ENCODE data around the gene INPP5A.

INPP5A gene

GRCh38 chr10:132627666-132628531 lies 90.3 kb downstream of the INPP5A start:
- no peak for TF ChIP-seq ZNF274 (IDR thresholded peaks at IDR 0.05; ENCODE audit: low read depth, low read length)
- H3K4me3 ChIP-seq (ENCODE audit: low read length), result no peak overlapping the region

DNA sequence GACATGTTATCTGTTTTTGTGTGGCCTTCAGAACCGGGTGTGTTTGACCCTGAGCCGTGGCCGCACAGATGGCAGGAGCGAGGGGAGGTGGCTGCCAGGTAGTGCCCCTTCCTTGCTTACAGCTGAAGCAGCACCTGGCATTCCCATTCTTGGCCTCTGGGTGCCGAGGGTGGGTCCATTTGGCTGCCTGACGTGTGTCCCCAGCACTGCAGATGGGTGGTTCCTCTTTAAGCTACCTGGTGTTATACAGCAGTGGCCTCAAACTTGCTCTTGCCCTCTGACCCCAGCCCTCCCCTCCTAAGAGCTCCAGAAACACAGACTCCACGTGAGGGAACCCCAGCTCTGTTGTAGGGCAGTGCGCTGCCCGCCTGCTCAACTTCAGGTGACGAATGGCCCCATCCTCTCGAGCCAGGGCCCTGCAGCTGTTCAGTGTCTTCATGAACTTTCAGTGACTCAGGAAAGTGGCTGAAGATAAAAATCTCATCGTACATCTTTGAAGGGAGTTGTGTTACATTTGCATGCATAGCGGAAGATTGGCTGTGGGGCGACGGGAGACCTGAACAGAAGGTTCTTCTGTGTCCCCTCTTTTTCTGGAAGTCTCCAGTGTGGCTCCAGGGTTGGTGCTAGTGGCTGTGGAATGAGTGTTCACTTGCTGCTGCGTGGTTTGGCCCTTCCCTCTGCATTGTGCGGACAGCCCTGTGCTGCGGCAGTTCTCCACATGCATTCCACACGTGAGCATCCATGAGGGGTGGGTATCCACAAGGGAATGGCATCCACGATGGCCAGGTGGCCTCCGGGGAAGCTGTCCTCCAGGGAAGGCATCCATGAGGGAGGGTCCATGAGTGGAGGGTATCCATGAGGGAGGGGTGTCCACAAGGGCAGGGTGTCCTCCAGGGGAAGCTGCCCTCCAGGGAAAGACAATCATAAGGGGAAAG lies 91.6 kb downstream of the INPP5A start:
- H3K4me3 ChIP-seq (ENCODE audit: low read length), result no peak overlapping the region
- no peak for TF ChIP-seq ZNF274 (IDR thresholded peaks at IDR 0.05; ENCODE audit: low read depth, low read length)

- H3K4me3 ChIP-seq (ENCODE audit: low read length), result no peak overlapping the region
- no peak for TF ChIP-seq ZNF274 (IDR thresholded peaks at IDR 0.05; ENCODE audit: low read depth, low read length)
These were observed 92.6 kb downstream of the INPP5A start for GRCh38 chr10:132630156-132630555.

DNA sequence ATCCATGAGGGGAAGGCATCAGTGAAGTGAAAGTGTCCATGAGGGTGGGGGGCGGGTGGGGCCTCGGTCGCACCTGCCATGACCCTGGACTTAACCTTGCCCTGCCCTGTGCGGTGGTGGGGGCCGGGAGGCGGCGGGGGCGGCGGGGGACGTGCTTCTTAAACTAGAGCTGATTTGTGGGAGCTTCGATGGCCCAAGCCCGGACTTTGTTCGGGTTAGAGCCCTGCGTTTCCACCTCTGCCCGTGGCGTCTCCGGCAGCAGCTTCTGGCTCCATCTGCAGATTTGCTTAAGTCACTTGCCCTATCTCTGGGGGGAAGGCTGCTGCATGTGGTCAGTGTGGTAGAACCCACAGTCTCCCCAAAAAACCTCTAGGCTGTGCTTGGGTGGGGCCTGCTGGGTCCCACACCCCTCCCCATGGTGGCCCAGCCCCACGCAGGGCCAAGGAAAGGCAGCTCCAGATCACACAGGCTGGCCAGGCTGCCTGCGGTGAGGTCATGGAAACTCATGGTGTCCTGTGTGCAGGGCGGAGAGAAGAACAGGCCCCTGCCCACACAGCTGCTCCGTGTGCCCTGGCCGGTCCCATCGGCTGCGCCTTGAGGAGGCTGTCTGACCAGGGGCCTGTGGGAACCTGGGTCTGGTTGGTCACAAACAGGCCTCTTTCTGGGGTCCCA lies 93.2 kb downstream of the INPP5A start:
- no peak overlapping the region for H3K4me3 ChIP-seq (ENCODE audit: low read length)
- TF ChIP-seq ZNF274 (IDR thresholded peaks at IDR 0.05; ENCODE audit: low read depth, low read length), result no peak

GRCh38 chr10:132631338-132631735 lies 93.8 kb downstream of the INPP5A start:
- H3K4me3 ChIP-seq (ENCODE audit: low read length), result no peak overlapping the region
- no peak for TF ChIP-seq ZNF274 (IDR thresholded peaks at IDR 0.05; ENCODE audit: low read depth, low read length)

- no peak for TF ChIP-seq ZNF274 (IDR thresholded peaks at IDR 0.05; ENCODE audit: low read depth, low read length)
These were observed 94.5 kb downstream of the INPP5A start for GRCh38 chr10:132632091-132632561.

GRCh38 chr10:132632851-132633684 lies 95.5 kb downstream of the INPP5A start:
- H3K4me3 ChIP-seq (ENCODE audit: low read length), result no peak overlapping the region
- TF ChIP-seq ZNF274 (IDR thresholded peaks at IDR 0.05; ENCODE audit: low read depth, low read length), result no peak

More at GRCh38 chr10:132632091-132632561, 94.5 kb downstream of the INPP5A start:
- H3K4me3 ChIP-seq (ENCODE audit: low read length), result no peak overlapping the region

GRCh38 chr10:132634241-132634946 lies 96.8 kb downstream of the INPP5A start:
- TF ChIP-seq ZNF274 (IDR thresholded peaks at IDR 0.05; ENCODE audit: low read depth, low read length), result no peak
- H3K4me3 ChIP-seq (ENCODE audit: low read length), result no peak overlapping the region

DNA sequence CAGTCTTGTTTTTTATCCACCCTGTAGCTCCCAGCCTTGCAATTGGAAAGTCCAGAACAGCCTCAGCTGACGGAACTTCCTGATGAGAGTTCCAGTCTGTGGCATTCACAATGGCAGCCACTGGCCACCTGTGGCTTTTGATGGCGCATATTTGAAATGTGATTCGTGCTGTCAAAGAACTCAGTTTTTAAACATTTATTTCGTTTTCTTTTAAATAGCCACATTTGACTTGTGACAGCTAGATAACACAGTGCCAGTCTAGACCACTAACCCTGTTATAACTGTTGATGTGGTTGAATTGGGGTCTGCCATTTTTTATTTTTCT lies 97.3 kb downstream of the INPP5A start:
- no peak for TF ChIP-seq ZNF274 (IDR thresholded peaks at IDR 0.05; ENCODE audit: low read depth, low read length)
- no peak overlapping the region for H3K4me3 ChIP-seq (ENCODE audit: low read length)

DNA sequence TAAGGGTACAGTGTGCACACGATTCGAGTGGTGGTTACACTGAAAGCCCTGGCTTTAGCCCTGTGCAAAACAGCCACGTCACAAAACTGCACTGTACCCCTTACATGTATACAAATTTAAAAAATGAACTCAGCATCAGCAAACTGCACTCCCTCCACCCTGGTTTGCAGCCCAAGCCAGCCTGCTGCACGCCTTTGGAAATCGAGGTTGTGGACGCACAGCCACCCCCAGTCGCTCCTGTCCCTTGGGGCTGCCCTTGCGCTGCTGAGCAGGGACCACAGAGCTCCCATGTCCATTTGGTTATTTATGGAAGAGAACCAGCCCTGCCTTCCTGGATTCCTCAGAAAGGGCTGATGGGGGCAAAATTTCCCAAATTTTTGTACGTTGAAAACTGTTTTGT lies 98.8 kb downstream of the INPP5A start:
- TF ChIP-seq ZNF274 (IDR thresholded peaks at IDR 0.05; ENCODE audit: low read depth, low read length), result no peak
- H3K4me3 ChIP-seq (ENCODE audit: low read length), result no peak overlapping the region

DNA sequence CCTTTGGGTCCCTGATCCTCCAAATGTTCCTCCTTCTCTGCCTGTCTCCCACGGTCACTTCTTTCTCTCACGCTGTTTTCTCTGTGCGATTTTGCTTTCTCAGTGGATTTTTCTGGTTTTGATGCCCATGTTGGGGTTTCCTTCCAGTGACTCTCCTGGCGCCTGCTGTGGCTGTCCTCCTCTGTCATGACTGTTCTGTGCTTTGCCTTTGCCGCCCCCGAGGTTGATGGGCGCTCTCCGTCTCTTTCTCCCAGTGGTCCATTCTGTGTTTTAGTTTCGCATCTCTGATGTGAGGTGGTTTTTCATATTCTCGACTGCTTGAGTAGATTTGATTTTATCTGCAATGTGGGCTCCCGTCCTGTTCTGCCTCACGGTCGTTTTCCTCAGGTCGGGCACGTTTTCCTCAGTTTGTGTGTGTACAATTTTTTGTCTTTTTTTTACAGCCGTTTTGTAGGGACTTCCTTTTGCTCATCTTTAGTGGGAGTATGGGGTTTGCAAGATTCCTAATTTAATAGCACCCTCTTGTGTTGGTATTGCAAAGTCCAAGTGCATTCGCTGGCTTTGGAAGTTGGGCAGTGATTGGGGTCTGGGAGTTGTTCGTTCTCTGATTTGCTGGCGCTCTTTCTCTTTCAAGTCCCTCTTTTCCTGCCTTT lies 100.0 kb downstream of the INPP5A start:
- H3K4me3 ChIP-seq (ENCODE audit: low read length), result no peak overlapping the region

GRCh38 chr10:132638130-132638515 lies 100.5 kb downstream of the INPP5A start:
- no peak for TF ChIP-seq ZNF274 (IDR thresholded peaks at IDR 0.05; ENCODE audit: low read depth, low read length)
- no peak overlapping the region for H3K4me3 ChIP-seq (ENCODE audit: low read length)

More for the DNA sequence above, 100.0 kb downstream of the INPP5A start:
- TF ChIP-seq ZNF274 (IDR thresholded peaks at IDR 0.05; ENCODE audit: low read depth, low read length), result no peak
